Measurements from ENCODE around the gene RAB34. TPM values are rescaled to one million over a fixed set of nuclear protein-coding genes. Genes with fewer than 3 reads are reported as not detected.

Gene RAB34
- total and polyA plus RNA-seq, 2 donors (not counting 1 experiment from before 2014, with no cell fraction given), result 17.1 to 18.0 TPM

- DNase-seq (no peak), ATAC-seq (ENCODE audit: low read depth) (no peak)
- Histone ChIP-seq H4K20me1 (ENCODE audit: control insufficient read depth, insufficient read depth, low read length, poor library complexity, severe bottlenecking) (peaks cover 65% of the 10 kb centered on the region), H3K9me3 (ENCODE audit: control extremely low read depth in 1 of 3, control insufficient read depth in 2 of 3, insufficient read depth in 1 of 3, low read length in 2 of 3) (peaks cover 0 to 6% (median 0%) of the 10 kb centered on the region in 3 donors), H3K9ac (ENCODE audit: low read length) (peak overlapping the region; percentile 84), H3K27me3 (replicated peaks in 1 of 4; ENCODE audit: control extremely low read depth in 1 of 4, control insufficient read depth in 3 of 4, insufficient read depth in 4 of 4, low read length in 3 of 4) (no peaks in the 10 kb centered on the region), H3K4me2 (replicated peaks; ENCODE audit: low read depth, low read length, poor library complexity, severe bottlenecking) (peak overlapping the region; percentile 88), H3K4me3 (ENCODE audit: control extremely low read depth in 1 of 5, extremely low read depth in 1 of 5, insufficient read depth in 1 of 5, low read depth in 2 of 5, low read length in 4 of 5) (peak overlapping the region in 4 of 5 experiments; percentile 58 to 98 (median 85)), H3K79me2 (ENCODE audit: control insufficient read depth, insufficient read depth, low read length) (peaks cover 70% of the 10 kb centered on the region), H2AFZ (ENCODE audit: insufficient read depth, low read depth, low read length, poor library complexity, severe bottlenecking) (no peak overlapping the region), H3K27ac (ENCODE audit: low read length in 2 of 2) (peak overlapping the region; percentile 49 to 100), H3K36me3 (replicated peaks in 1 of 2; ENCODE audit: control extremely low read depth in 1 of 2, control insufficient read depth in 1 of 2, extremely low read depth in 1 of 2, insufficient read depth in 2 of 2, low read length in 1 of 2) (peaks cover 0 to 50% of the 10 kb centered on the region in 2 experiments), H3K4me1 (ENCODE audit: control insufficient read depth in 2 of 2, insufficient read depth in 2 of 2, low read length in 2 of 2) (peaks cover 61 to 67% of the 10 kb centered on the region in 2 donors)
- Mint-ChIP-seq H3K27me3 (no peaks in the 10 kb centered on the region), H3K4me1 (peaks cover 63% of the 10 kb centered on the region), H3K27ac (peak overlapping the region; percentile 93), H3K9me3 (ENCODE audit: insufficient read depth) (no peaks in the 10 kb centered on the region), H3K4me3 (peak overlapping the region; percentile 94)
- WGBS (ENCODE audit: insufficient coverage), result 83% methylated on average over 4 of the region's 4 CpGs
- intact Hi-C loops (cut with micrococcal nuclease), result no loop called here
- no peak for TF ChIP-seq EZH2 (IDR thresholded peaks at IDR 0.05; ENCODE audit: borderline replicate concordance, insufficient read depth, low read depth, low read length, poor library complexity, severe bottlenecking)
- TF ChIP-seq, protein P1, sequence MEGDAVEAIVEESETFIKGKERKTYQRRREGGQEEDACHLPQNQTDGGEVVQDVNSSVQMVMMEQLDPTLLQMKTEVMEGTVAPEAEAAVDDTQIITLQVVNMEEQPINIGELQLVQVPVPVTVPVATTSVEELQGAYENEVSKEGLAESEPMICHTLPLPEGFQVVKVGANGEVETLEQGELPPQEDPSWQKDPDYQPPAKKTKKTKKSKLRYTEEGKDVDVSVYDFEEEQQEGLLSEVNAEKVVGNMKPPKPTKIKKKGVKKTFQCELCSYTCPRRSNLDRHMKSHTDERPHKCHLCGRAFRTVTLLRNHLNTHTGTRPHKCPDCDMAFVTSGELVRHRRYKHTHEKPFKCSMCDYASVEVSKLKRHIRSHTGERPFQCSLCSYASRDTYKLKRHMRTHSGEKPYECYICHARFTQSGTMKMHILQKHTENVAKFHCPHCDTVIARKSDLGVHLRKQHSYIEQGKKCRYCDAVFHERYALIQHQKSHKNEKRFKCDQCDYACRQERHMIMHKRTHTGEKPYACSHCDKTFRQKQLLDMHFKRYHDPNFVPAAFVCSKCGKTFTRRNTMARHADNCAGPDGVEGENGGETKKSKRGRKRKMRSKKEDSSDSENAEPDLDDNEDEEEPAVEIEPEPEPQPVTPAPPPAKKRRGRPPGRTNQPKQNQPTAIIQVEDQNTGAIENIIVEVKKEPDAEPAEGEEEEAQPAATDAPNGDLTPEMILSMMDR (IDR thresholded peaks at IDR 0.05), result no peak
- CTCF ChIA-PET, result interaction anchor here (0.6 to 18.9 kb wide), 2 partner anchors 8 to 20 kb away, joined by 3 to 1020 read pairs; partner anchors contain the start of genes NEK8, RPL23A and TLCD1
- POLR2A ChIA-PET, result interaction anchor here (0.6 to 16.2 kb wide), 5 partner anchors 8 to 204 kb away, joined by 4 to 511 read pairs (median 7); partner anchors contain the start of genes FLOT2, NEK8, RPL23A and TLCD1
These were observed 28.2 kb upstream of the RAB34 start for GRCh38 chr17:28745786-28746411.
